Measurements from ENCODE around the gene LAMC3.

DNA sequence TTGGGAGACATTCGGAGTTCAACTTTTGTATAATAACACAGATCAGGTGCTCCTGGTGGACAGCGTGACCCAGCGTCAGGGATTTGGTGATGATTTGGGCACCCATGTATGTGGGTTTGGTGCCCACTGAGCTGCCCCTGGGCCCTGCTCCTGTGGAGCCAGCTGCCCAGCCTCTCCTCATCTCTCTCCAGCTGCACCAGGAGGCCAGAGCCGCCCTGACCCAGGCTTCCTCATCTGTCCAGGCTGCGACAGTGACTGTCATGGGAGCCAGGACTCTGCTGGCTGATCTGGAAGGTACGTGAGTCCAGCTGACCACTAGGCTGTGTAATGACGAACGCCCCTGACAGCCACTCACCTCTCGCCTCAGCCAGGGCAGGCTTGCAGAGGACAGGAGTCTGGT lies 72.9 kb downstream of the LAMC3 start:
- TF ChIP-seq, protein P1, sequence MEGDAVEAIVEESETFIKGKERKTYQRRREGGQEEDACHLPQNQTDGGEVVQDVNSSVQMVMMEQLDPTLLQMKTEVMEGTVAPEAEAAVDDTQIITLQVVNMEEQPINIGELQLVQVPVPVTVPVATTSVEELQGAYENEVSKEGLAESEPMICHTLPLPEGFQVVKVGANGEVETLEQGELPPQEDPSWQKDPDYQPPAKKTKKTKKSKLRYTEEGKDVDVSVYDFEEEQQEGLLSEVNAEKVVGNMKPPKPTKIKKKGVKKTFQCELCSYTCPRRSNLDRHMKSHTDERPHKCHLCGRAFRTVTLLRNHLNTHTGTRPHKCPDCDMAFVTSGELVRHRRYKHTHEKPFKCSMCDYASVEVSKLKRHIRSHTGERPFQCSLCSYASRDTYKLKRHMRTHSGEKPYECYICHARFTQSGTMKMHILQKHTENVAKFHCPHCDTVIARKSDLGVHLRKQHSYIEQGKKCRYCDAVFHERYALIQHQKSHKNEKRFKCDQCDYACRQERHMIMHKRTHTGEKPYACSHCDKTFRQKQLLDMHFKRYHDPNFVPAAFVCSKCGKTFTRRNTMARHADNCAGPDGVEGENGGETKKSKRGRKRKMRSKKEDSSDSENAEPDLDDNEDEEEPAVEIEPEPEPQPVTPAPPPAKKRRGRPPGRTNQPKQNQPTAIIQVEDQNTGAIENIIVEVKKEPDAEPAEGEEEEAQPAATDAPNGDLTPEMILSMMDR (IDR thresholded peaks at IDR 0.05) = no peak
- TF ChIP-seq POLR2A (IDR thresholded peaks at IDR 0.05) (no peak), POLR2AphosphoS5 (IDR thresholded peaks at IDR 0.05) (no peak)

All from breast epithelium (tissue), 3 donors.